ENCODE measurements around the gene MEGF11.

- no peak for TF ChIP-seq CTCF (conservative IDR thresholded peaks at IDR 0.05; ENCODE audit: low read length)
- TF ChIP-seq EZH2phosphoT487 (IDR thresholded peaks at IDR 0.05; ENCODE audit: borderline replicate concordance): no peak
These were observed 15.9 kb downstream of the MEGF11 start for GRCh38 chr15:66237513-66238235.
